IPS DF 6.9 (cell line): ENCODE data around the gene FLOT1.
A peak's percentile ranks its signal among the peaks of the same experiment; 100 is the strongest.

Experiments
- DNase-seq: peaks from one replicate; pipeline ENCODE4 v3.0.0-alpha.2; 2013; ENCODE audit warnings: low read depth, low spot score
- H3K27ac ChIP-seq: one replicate; pipeline ENCODE4 v1.5.1; 2013; ENCODE audit warnings: low read length, control low read depth
- H3K27me3 ChIP-seq: 2 replicates; pipeline ENCODE4 v1.6.1; 2013; ENCODE audit warnings: mild to moderate bottlenecking, low read length; ENCODE audit not compliant: control insufficient read depth, insufficient read depth
- H3K36me3 ChIP-seq: 2 replicates; pipeline ENCODE4 v1.6.1; 2013; ENCODE audit warnings: low read length; ENCODE audit not compliant: control insufficient read depth, insufficient read depth
- H3K4me1 ChIP-seq: 2 replicates; pipeline ENCODE4 v1.6.1; 2013; ENCODE audit warnings: low read length; ENCODE audit not compliant: control insufficient read depth, insufficient read depth
- H3K4me3 ChIP-seq: 2 replicates; pipeline ENCODE4 v1.5.1; 2013; ENCODE audit warnings: mild to moderate bottlenecking, low read length
- H3K9me3 ChIP-seq: 2 replicates; pipeline ENCODE4 v1.6.1; 2013; ENCODE audit warnings: low read length, inconsistent platforms; ENCODE audit not compliant: control insufficient read depth, insufficient read depth
- WGBS: extraction: QIAGEN DNeasy Blood & Tissue Kit; methylation state at CpG from one replicate; pipeline ENCODE4 v1.1.7; 2013; ENCODE audit warnings: mixed read lengths, missing lambda C conversion rate; ENCODE audit not compliant: insufficient read length, insufficient coverage; 5-methylcytosine and 5-hydroxymethylcytosine counted together

FLOT1 gene

GRCh38 chr6:30742316-30743098, at the start of gene FLOT1:
TSS of gene FLOT1 (minus strand) at chr6:30742687. CDS start at chr6:30742189, 498 bp downstream.
- Histone ChIP-seq H3K27ac (no peak within 1 kb of the TSS), H3K9me3 (no peaks in the 10 kb centered on the region), H3K27me3 (no peaks in the 10 kb centered on the region), H3K4me1 (peaks cover 1% of the 10 kb centered on the region; the same call in 1 of the 2 replicates), H3K36me3 (peaks cover 13% of the 10 kb centered on the region), H3K4me3 (peak within 1 kb of the TSS; percentile 65)
- peak; percentile 68 for DNase-seq
- no CpG with 5 or more reads among the region's 66 CpGs for WGBS

DNA sequence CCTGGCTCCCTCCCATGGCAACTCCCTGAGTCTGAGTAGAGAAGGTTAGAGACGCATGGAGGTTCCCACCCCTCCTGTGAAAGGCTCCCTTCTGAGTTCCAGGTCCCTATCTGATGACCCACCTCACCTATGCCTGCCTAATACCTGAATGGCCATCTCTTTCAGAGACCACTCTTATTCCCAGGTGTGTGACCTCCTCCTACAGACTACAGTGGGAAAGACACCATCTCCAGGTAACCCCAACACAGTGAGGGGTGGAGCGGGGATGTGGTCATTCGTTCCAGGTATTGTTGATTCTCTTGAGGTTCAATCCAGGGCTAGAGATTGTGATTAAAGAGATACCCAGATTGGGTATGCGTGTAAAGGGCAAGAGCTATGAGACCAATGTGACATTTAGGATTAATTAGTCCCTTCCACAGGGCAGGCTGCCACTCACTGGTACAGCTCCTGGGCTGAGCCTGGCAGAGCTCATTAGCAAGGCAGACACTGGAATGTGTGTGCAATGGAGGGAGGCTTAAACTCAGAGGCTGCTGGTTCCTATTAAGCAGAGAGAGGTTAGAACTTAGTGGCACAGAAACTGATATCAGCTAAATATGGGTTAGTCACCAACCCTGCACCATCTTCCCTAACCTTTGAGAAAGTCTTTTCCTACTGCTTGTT, 48.4 kb upstream of the FLOT1 start:
- Histone ChIP-seq H3K4me1 (no peaks in the 10 kb centered on the region), H3K4me3 (no peak overlapping the region), H3K27ac (no peak overlapping the region), H3K9me3 (no peaks in the 10 kb centered on the region), H3K27me3 (peaks cover 2% of the 10 kb centered on the region; the same call in 1 of the 2 replicates), H3K36me3 (no peaks in the 10 kb centered on the region)
- WGBS, result no CpG with 5 or more reads among the region's 4 CpGs
- no peak for DNase-seq

DNA sequence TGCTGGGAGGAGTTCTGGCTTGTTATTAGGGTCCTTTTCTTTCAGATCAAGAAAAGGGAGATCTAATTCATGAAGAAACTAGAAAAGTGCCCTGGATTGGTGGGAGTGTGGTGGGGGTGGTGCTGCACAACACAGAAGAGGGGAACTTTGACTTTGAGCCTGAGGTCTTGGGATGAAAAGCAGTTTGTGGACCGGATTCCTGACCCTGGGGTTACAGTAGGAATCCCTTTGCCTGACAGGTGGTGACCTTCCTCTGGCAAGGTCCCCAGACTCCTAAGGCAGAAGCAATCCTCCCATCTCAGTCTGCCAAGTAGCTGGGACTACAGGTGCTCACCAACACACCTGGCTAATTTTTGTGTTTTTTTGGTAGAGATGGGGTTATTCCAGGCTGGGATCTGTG, 47.1 kb upstream of the FLOT1 start:
- H3K36me3 ChIP-seq, result no peaks in the 10 kb centered on the region
- H3K27me3 ChIP-seq, result peaks cover 2% of the 10 kb centered on the region; the same call in 1 of the 2 replicates
- WGBS, result no CpG with 5 or more reads among the region's 1 CpG
- no peak overlapping the region for H3K4me3 ChIP-seq
- DNase-seq, result no peak
- no peaks in the 10 kb centered on the region for H3K4me1 ChIP-seq
- H3K9me3 ChIP-seq, result no peaks in the 10 kb centered on the region
- H3K27ac ChIP-seq, result no peak overlapping the region

- H3K9me3 ChIP-seq, result no peaks in the 10 kb centered on the region
- no peak overlapping the region for H3K27ac ChIP-seq
- no CpG with 5 or more reads among the region's 5 CpGs for WGBS
- no peaks in the 10 kb centered on the region for H3K36me3 ChIP-seq
- no peak for DNase-seq
- H3K4me1 ChIP-seq, result no peaks in the 10 kb centered on the region
- no peak overlapping the region for H3K4me3 ChIP-seq
- peaks cover 2% of the 10 kb centered on the region; the same call in 1 of the 2 replicates for H3K27me3 ChIP-seq
Measured at GRCh38 chr6:30787954-30788353, 45.5 kb upstream of the FLOT1 start.

DNA sequence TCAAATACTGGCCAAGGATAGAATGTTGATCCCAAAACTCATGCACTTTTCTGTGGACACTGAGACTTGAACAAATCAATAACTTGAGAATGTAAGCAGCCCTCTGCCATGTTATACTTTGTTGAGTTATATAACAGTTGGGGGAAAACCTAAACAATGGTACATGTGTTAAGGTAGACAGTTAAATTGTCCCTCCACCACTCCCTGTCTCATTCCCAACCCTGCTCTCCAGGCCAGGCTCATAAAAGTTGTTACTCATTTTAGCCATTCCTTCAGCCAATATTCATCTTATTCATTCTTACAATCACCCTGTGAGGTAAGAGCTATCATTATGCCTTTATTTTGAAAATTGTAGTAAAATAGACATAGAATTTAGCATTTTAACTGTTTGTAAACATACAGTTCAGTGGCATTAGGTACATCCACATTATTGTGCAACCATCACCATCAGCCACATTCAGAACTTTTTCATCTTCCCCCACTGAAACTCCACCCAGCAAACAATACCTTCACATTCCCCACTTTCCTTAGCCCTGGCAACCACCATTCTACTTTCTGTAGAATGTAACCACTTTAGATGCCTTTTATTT, 40.0 kb upstream of the FLOT1 start:
- H3K36me3 ChIP-seq, result no peaks in the 10 kb centered on the region
- H3K9me3 ChIP-seq, result no peaks in the 10 kb centered on the region
- no peak overlapping the region for H3K4me3 ChIP-seq
- H3K4me1 ChIP-seq, result no peaks in the 10 kb centered on the region
- DNase-seq, result no peak
- no peaks in the 10 kb centered on the region for H3K27me3 ChIP-seq
- no peak overlapping the region for H3K27ac ChIP-seq

- H3K9me3 ChIP-seq, result no peaks in the 10 kb centered on the region
- no peak overlapping the region for H3K27ac ChIP-seq
- no peaks in the 10 kb centered on the region for H3K36me3 ChIP-seq
- no peak for DNase-seq
- no peak overlapping the region for H3K4me3 ChIP-seq
- no peaks in the 10 kb centered on the region for H3K27me3 ChIP-seq
- no peaks in the 10 kb centered on the region for H3K4me1 ChIP-seq
- no CpG with 5 or more reads among the region's 13 CpGs for WGBS
Measured at GRCh38 chr6:30781743-30782424, 39.4 kb upstream of the FLOT1 start.

DNA sequence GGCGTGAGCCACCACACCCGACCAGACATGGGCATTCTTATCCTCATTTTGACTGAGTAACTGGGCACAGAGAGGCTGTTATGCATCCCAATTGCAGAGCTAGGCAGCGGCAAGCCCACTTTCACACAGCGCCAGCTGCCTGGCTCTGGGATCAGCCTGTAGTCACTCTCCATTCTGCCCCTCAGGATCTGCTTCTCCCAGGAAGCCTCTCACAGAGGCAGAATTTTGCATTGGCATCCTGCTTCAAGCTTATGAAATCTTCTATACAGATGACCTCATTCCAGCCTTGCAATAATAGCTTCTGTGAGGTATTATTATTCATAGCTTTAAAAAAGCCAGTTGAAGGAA, 38.9 kb upstream of the FLOT1 start:
- Histone ChIP-seq H3K27ac (no peak overlapping the region), H3K4me1 (no peaks in the 10 kb centered on the region), H3K36me3 (no peaks in the 10 kb centered on the region), H3K27me3 (no peaks in the 10 kb centered on the region), H3K9me3 (no peaks in the 10 kb centered on the region), H3K4me3 (no peak overlapping the region)
- no peak for DNase-seq
- no CpG with 5 or more reads among the region's 4 CpGs for whole genome bisulfite sequencing

DNA sequence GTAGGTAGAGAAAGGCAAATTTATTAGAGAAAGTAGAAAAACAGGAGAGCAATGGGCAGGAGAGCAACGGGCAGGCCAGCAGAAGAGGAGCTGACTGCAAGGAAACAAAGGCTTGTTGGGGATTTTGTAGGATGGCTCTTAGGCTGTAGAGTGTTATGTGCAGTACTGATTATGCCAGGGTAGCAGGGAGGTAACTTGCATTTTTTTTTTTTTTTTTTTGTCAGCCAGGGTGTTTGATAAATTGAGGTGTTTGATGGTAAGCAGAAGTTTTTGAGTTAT, 38.1 kb upstream of the FLOT1 start:
- no peak for DNase-seq
- no peaks in the 10 kb centered on the region for H3K4me1 ChIP-seq
- no peaks in the 10 kb centered on the region for H3K27me3 ChIP-seq
- H3K4me3 ChIP-seq, result no peak overlapping the region
- WGBS, result no CpG with 5 or more reads among the region's 1 CpG
- H3K36me3 ChIP-seq, result no peaks in the 10 kb centered on the region
- no peaks in the 10 kb centered on the region for H3K9me3 ChIP-seq
- no peak overlapping the region for H3K27ac ChIP-seq

DNA sequence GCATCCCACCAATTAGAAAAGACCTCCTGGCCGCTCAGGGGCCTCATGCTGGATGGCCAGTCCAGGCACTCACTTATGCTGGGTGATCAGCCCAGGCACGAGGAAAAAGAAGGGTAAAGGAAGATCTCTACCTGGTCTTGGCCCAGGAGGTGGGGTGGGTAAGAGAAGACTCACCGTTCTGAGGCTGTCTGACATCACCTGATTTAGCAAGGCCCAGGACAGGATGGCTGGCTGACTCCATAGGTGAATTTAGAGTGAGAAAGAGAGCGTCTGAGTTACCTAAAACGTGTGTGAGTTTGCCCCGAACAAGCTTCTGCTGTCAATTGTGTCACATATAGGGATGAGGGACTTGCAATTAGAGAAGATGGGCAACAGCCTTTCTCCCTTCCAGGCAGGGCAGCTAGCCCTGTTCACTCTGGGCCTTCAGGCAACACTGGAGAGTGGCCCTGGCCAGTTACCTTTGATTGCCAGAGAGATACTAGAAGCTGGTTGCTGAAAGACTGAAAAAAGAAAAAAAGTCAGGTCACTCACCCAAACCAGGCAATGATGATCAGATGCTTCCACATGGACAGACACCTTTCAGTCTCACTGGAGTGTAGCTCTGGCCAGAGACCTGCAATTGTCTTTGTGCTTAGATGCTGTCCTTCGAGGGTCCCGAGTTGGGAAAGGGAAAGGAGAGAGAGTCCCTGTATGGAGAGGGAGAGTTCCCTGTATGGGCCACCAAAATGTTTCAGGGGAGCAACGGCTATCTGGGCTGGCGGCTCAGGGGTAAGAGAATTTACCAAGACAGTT, 37.6 kb upstream of the FLOT1 start:
- Histone ChIP-seq H3K9me3 (no peaks in the 10 kb centered on the region), H3K36me3 (no peaks in the 10 kb centered on the region), H3K4me1 (no peaks in the 10 kb centered on the region), H3K4me3 (no peak overlapping the region), H3K27ac (no peak overlapping the region), H3K27me3 (no peaks in the 10 kb centered on the region)
- DNase-seq, result no peak
- no CpG with 5 or more reads among the region's 10 CpGs for WGBS

GRCh38 chr6:30778001-30778635, 35.6 kb upstream of the FLOT1 start:
- WGBS, result no CpG with 5 or more reads among the region's 3 CpGs
- no peak for DNase-seq
- Histone ChIP-seq H3K9me3 (no peaks in the 10 kb centered on the region), H3K27ac (no peak overlapping the region), H3K36me3 (no peaks in the 10 kb centered on the region), H3K4me1 (no peaks in the 10 kb centered on the region), H3K4me3 (no peak overlapping the region), H3K27me3 (no peaks in the 10 kb centered on the region)
